GM12878 (cell line): ENCODE results near the gene SPATA31C1. TPM values are rescaled to one million over a fixed set of nuclear protein-coding genes. Genes with fewer than 3 reads are reported as not detected.
A peak's percentile ranks its signal among the peaks of the same experiment; 100 is the strongest.
"Not testable (repeated sequence)": the region's sequence is repeated elsewhere in the genome, so short reads cannot be mapped to it uniquely, and the experiment has no call there.

Source experiments
- ATAC-seq: fragments of 200-7000 bp; cut with Tn5 transposase; 3 replicates; pipeline ENCODE4 v1.9.1; 2020; ENCODE audit warnings: mild to moderate bottlenecking, moderate library complexity
- BruUV-seq: library from RNA; stranded (reverse); fragments of 400-500 nt; replicated peaks from 2 replicates; lab custom pipeline; 2021; lab: Mats Ljungman, UMichigan
- CTCF ChIA-PET: fragments of 300-600 bp; sonication (Branson Sonifier 250); formaldehyde crosslinking; extraction: SDS; loops from one replicate; lab custom pipeline; 2021; ENCODE audit warnings: inconsistent platforms; lab: Yijun Ruan, JAX
- POLR2A ChIA-PET: fragments of 350-600 bp; formaldehyde crosslinking; extraction: SDS; loops from one replicate; lab custom pipeline; 2021; ENCODE audit warnings: inconsistent platforms; lab: Charles Lee
- RAD21 ChIA-PET: fragments of 300-600 bp; sonication (Branson Sonifier 250); formaldehyde crosslinking; loops from one replicate; lab custom pipeline; 2023; ENCODE audit warnings: antibody characterized with exemption; ENCODE audit not compliant: unreplicated experiment; lab: Charles Lee
- SMC1A ChIA-PET: fragments of 300-600 bp; sonication (Branson Sonifier 250); formaldehyde crosslinking; loops from one replicate; lab custom pipeline; 2023; ENCODE audit not compliant: unreplicated experiment, uncharacterized antibody; lab: Charles Lee
- DNase-seq: peaks from one replicate; pipeline ENCODE4 v3.0.0-alpha.2; 2011; ENCODE audit warnings: low read depth, low spot score
- FAIRE-seq: peaks from 3 replicates; lab custom pipeline; 2011; peaks lifted over from hg19 to GRCh38; lab: Jason Lieb, UNC
- H2AFZ ChIP-seq: 2 replicates; pipeline ENCODE4 v1.6.0; 2011; ENCODE audit warnings: low read depth, low read length, control low read depth; ENCODE audit not compliant: control insufficient read depth
- H3K27ac ChIP-seq: 2 replicates; pipeline ENCODE4 v1.5.1; 2011; ENCODE audit warnings: control low read depth; ENCODE audit not compliant: control insufficient read depth, insufficient read depth
- H3K27me3 ChIP-seq, 2 experiments: replicated peaks in 1 of 2; 2 replicates each; pipeline versions ENCODE4 v1.6.0 to v1.6.1; 2011; ENCODE audit warnings: low read length in 1 of 2; ENCODE audit not compliant: control insufficient read depth in 2 of 2, insufficient read depth in 2 of 2
- H3K36me3 ChIP-seq, 2 experiments: 2 replicates each; pipeline ENCODE4 v1.5.1; 2011; ENCODE audit warnings: low read length in 1 of 2; ENCODE audit not compliant: control insufficient read depth in 2 of 2, insufficient read depth in 2 of 2
- H3K4me1 ChIP-seq: 2 replicates; pipeline ENCODE4 v1.6.1; 2011; ENCODE audit warnings: mild to moderate bottlenecking, low read length, moderate library complexity, mixed read lengths; ENCODE audit not compliant: control insufficient read depth, insufficient read depth
- H3K4me2 ChIP-seq: 2 replicates; pipeline ENCODE4 v1.6.0; 2011; ENCODE audit warnings: control low read depth; ENCODE audit not compliant: control insufficient read depth, insufficient read depth
- H3K4me3 ChIP-seq: fragments of 200-600 bp; sonication (generic); 2 replicates; pipeline ENCODE4 v1.5.1; 2016
- H3K79me2 ChIP-seq: 2 replicates; pipeline ENCODE4 v1.6.0; 2011; ENCODE audit warnings: low read length; ENCODE audit not compliant: control insufficient read depth, insufficient read depth
- H3K9ac ChIP-seq: 2 replicates; pipeline ENCODE4 v1.8.0; 2011; ENCODE audit warnings: low read length, control low read depth, mixed read lengths; ENCODE audit not compliant: control insufficient read depth, insufficient read depth
- H3K9me3 ChIP-seq: replicated peaks from 3 replicates; pipeline ENCODE4 v1.5.1; 2011; ENCODE audit warnings: mild to moderate bottlenecking, low read length; ENCODE audit not compliant: control insufficient read depth, insufficient read depth
- H4K20me1 ChIP-seq: 2 replicates; pipeline ENCODE4 v1.6.0; 2011; ENCODE audit not compliant: control insufficient read depth, insufficient read depth
- ETV6 ChIP-seq, 2 experiments: fragments of 450-650 bp in 1 of 2; IDR thresholded peaks in 1 of 2; conservative IDR thresholded peaks in 1 of 2; 2 replicates each; pipeline ENCODE4 v1.6.1; 2014; ENCODE audit warnings: antibody characterized with exemption in 1 of 2, borderline replicate concordance in 1 of 2, low read depth in 1 of 2, mild to moderate bottlenecking in 1 of 2, moderate library complexity in 1 of 2
- FOS ChIP-seq: IDR thresholded peaks from 3 replicates; pipeline ENCODE4 v1.6.1; 2011; ENCODE audit warnings: borderline replicate concordance; ENCODE audit not compliant: insufficient read length; ENCODE audit errors: extremely low read depth
- REST ChIP-seq: IDR thresholded peaks from 2 replicates; pipeline ENCODE4 v1.6.1; 2012; ENCODE audit warnings: mild to moderate bottlenecking, low read depth, low read length
- SKIL ChIP-seq: fragments of 450-650 bp; IDR thresholded peaks from 2 replicates; pipeline ENCODE4 v1.6.1; 2017; ENCODE audit warnings: mild to moderate bottlenecking, low read depth, inconsistent platforms; ENCODE audit not compliant: poor library complexity, severe bottlenecking
- WGBS: methylation state at CpG from one replicate; pipeline ENCODE4 v1.1.6; 2016; ENCODE audit warnings: low lambda C conversion rate; ENCODE audit not compliant: insufficient replicate concordance, insufficient coverage; ENCODE audit errors: missing lambda C conversion rate; 5-methylcytosine and 5-hydroxymethylcytosine counted together
- in situ Hi-C: fragments of 300-500 bp; cut with MboI; formaldehyde crosslinking; loops from 9 replicates; pipeline ENCODE4 v1.14.3; 2018; ENCODE audit warnings: mixed read lengths
- intact Hi-C: fragments of 100-400 bp; cut with micrococcal nuclease; formaldehyde crosslinking; loops from one replicate; pipeline ENCODE4 v1.14.2; 2022; ENCODE audit not compliant: unreplicated experiment
- polyA plus RNA-seq, 11 experiments: library from polyadenylated mRNA; depleted of rRNA in 4 of 11; unstranded in 6 of 11; stranded (reverse) in 5 of 11; fragments of >200 nt; fragmentation: Nextera tagmentation in 4 of 11; fragmentation: Illumina TruSeq in 1 of 11; extraction: Ambion mirVana in 4 of 11; extraction: Trizol in 1 of 11; gene quantifications; 1 replicate in 1 of 11; 2 replicates in 10 of 11; pipeline versions ENCODE4 v1.2.1 to v1.2.3, GENCODE V29; 2011 to 2016; ENCODE audit warnings: inconsistent platforms in 2 of 11, missing spikeins in 2 of 11, low read depth in 1 of 11
- total RNA-seq, 4 experiments: library from RNA; depleted of rRNA in 3 of 4; stranded (reverse); fragments of >200 nt in 3 of 4; fragmentation: Illumina TruSeq in 1 of 4; extraction: Trizol in 1 of 4; gene quantifications; 2 replicates each; pipeline versions ENCODE4 v1.2.1 to v1.2.3, GENCODE V29; 2013 to 2021
- TF ChIP-seq, protein P1 (sequence below): IDR thresholded peaks from 2 replicates; pipeline ENCODE4 v1.6.1; 2011; ENCODE audit warnings: borderline replicate concordance, low read depth, mild to moderate bottlenecking, moderate library complexity, mixed read lengths, low read length; ENCODE audit not compliant: insufficient read depth; ENCODE audit errors: extremely low read length

The SPATA31C1 gene
- total and polyA plus RNA-seq, 10 of the 15 experiments (the other 5 are each of a cell fraction or from before 2014, with no cell fraction given): not detected

DNA sequence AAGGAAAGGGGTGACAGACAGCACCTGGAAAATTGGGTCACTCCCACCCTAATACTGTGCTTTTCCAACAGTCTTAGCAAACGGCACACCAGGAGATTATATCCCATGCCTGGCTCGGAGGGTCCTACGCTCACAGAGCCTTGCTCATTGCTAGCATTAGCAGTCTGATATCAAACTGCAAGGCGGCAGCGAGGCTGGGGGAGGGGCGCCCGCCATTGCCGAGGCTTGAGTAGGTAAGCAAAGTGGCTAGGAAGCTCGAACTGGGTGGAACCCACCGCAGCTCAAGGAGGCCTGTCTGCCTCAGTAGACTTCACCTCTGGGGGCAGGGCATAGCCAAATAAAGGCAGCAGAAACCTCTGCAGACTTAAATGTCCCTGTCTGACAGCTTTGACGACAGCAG is 15.4 kb upstream of the SPATA31C1 start:
- H4K20me1 ChIP-seq, in situ Hi-C loops, H3K4me3 ChIP-seq, ATAC-seq, DNase-seq, H3K9me3 ChIP-seq, H3K79me2 ChIP-seq, intact Hi-C loops, H3K4me2 ChIP-seq, H3K27me3 ChIP-seq, H3K27ac ChIP-seq, RAD21 ChIA-PET, H3K4me1 ChIP-seq, SMC1A ChIA-PET, POLR2A ChIA-PET, CTCF ChIA-PET, H3K9ac ChIP-seq, H3K36me3 ChIP-seq, BruUV-seq, H2AFZ ChIP-seq, FAIRE-seq: not testable (repeated sequence)
- WGBS: 43% methylated on average over 11 of the region's 11 CpGs

DNA sequence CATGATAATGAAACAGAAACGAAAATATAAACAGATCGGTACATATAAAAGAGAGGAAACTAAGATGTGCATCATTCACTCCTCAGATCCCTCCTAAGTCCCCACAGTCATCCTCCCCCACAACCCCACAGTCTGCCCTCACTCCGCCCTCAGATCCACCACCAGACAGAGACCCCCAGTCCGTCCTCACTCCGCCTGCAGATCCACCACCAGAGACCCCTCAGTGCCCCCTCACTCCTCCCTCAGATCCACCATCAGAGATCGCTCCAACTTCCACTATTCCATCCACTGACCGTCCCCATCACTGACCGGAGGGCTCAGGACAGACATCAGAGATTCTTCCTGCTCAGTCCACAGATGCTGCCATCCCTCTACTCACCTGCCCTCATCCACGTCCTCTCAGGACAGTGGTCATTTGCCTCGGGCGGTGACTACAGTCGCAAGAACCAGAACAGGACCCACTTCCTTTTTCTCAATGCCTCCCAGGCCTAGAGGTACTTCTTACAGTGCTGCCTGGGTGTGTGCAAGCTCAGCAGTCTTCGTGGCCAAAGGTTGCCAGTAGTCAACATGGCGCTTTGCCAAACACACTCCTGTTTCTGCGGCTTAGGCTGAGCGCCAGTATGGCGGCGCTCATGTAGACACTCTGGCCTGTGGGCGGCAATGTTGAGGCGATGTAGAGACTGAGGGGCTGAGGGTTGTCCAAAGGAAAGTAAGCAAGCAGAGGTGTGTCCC is 8.3 kb upstream of the SPATA31C1 start:
- ChIA-PET RAD21 (no interaction called here), SMC1A (no interaction called here), CTCF (no interaction called here), POLR2A (no interaction called here)
- 62% methylated on average over 20 of the region's 20 CpGs for WGBS
- intact Hi-C loops (no loop called here), in situ Hi-C loops (no loop called here)
- no peak for DNase-seq
- H3K27me3 ChIP-seq: no peaks in the 10 kb centered on the region
- no peaks in the 10 kb centered on the region for H3K4me1 ChIP-seq
- no peak overlapping the region for H3K4me2 ChIP-seq
- no peak for FAIRE-seq
- no peaks in the 10 kb centered on the region for H4K20me1 ChIP-seq
- no peak overlapping the region for H3K9ac ChIP-seq
- no peak overlapping the region for H3K27ac ChIP-seq
- H3K9me3 ChIP-seq: no peaks in the 10 kb centered on the region
- BruUV-seq: no TSS peak
- ATAC-seq: peak; percentile 42; the same call in 1 of the 3 replicates
- H3K4me3 ChIP-seq: no peak overlapping the region
- no peaks in the 10 kb centered on the region for H3K36me3 ChIP-seq
- no peaks in the 10 kb centered on the region for H3K79me2 ChIP-seq
- H2AFZ ChIP-seq: no peak overlapping the region
- TF ChIP-seq, protein P1, sequence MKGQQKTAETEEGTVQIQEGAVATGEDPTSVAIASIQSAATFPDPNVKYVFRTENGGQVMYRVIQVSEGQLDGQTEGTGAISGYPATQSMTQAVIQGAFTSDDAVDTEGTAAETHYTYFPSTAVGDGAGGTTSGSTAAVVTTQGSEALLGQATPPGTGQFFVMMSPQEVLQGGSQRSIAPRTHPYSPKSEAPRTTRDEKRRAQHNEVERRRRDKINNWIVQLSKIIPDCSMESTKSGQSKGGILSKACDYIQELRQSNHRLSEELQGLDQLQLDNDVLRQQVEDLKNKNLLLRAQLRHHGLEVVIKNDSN: no peak
- no peak for TF ChIP-seq FOS
- TF ChIP-seq REST: no peak
- TF ChIP-seq ETV6 (conservative IDR thresholded peaks at IDR 0.05 in 1 of 2, IDR thresholded peaks at IDR 0.05 in 1 of 2; ENCODE audit: borderline replicate concordance in 1 of 2, low read depth in 1 of 2): no peak
- TF ChIP-seq SKIL: no peak
